PC-9 (cell line): Measurements from ENCODE around the gene KRTAP25-1.

Experiments
- CTCF ChIP-seq: fragments of 200-600 bp; sonication (generic); conservative IDR thresholded peaks from 2 replicates; pipeline ENCODE4 v1.6.1; 2017; ENCODE audit warnings: mixed run types, antibody characterized with exemption, mild to moderate bottlenecking, moderate library complexity
- EZH2 ChIP-seq: fragments of 200-600 bp; sonication (generic); IDR thresholded peaks from 2 replicates; pipeline ENCODE4 v1.8.0; 2017; ENCODE audit warnings: antibody characterized with exemption, low read depth

GRCh38 chr21:30332681-30333080 lies 43.4 kb upstream of the KRTAP25-1 start:
- TF ChIP-seq CTCF (no peak), EZH2 (no peak)
